ENCODE results near the gene LSAMP. TPM values are rescaled to one million over a fixed set of nuclear protein-coding genes. Genes with fewer than 3 reads are reported as not detected.

LSAMP gene
- total and polyA plus RNA-seq, 3 donors from 2014 or later, result 3.1 to 10.3 (median 9.1) TPM

DNA sequence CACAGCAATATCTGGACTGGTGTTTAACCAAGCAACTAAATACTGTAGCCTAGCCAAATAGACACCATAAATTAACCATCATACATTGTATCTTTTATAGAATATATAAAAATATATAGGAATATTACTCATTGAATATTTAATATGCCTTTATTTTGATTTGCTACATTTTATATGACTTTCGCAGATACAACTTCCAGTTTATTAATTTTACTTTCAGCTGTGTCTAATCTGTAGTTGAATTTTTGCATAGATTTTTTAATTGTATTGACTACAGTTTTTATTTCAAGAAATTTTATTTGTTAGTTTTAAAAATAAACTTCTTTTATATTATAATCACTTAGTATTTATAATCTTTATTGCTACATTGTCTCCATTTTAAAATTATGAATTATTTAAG lies 299.7 kb downstream of the LSAMP start:
- Histone ChIP-seq H3K4me1 (no peaks in the 10 kb centered on the region), H3K36me3 (ENCODE audit: low read depth, missing control alignments) (no peaks in the 10 kb centered on the region), H3K9me3 (no peaks in the 10 kb centered on the region), H3K4me3 (no peak overlapping the region), H3K27ac (no peak overlapping the region), H3K27me3 (no peaks in the 10 kb centered on the region)
- intact Hi-C loops (cut with DNase I; ENCODE audit: low total_unique reads), result no loop called here
- DNase-seq, result no peak
- no peak for TF ChIP-seq POLR2A (IDR thresholded peaks at IDR 0.05)
- TF ChIP-seq, protein P1, sequence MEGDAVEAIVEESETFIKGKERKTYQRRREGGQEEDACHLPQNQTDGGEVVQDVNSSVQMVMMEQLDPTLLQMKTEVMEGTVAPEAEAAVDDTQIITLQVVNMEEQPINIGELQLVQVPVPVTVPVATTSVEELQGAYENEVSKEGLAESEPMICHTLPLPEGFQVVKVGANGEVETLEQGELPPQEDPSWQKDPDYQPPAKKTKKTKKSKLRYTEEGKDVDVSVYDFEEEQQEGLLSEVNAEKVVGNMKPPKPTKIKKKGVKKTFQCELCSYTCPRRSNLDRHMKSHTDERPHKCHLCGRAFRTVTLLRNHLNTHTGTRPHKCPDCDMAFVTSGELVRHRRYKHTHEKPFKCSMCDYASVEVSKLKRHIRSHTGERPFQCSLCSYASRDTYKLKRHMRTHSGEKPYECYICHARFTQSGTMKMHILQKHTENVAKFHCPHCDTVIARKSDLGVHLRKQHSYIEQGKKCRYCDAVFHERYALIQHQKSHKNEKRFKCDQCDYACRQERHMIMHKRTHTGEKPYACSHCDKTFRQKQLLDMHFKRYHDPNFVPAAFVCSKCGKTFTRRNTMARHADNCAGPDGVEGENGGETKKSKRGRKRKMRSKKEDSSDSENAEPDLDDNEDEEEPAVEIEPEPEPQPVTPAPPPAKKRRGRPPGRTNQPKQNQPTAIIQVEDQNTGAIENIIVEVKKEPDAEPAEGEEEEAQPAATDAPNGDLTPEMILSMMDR (IDR thresholded peaks at IDR 0.05), result no peak
- 91 to 94% methylated on average over 1 of the region's 1 CpG for WGBS, 2 donors

- no peak overlapping the region for H3K4me3 ChIP-seq
- intact Hi-C loops (cut with DNase I; ENCODE audit: low total_unique reads), result no loop called here
- DNase-seq, result no peak
- TF ChIP-seq, protein P1 (IDR thresholded peaks at IDR 0.05), result no peak
- TF ChIP-seq POLR2A (IDR thresholded peaks at IDR 0.05), result no peak
- WGBS, 2 donors, result 93% methylated on average over 4 of the region's 4 CpGs
- H3K4me1 ChIP-seq, result no peaks in the 10 kb centered on the region
- no peaks in the 10 kb centered on the region for H3K36me3 ChIP-seq (ENCODE audit: low read depth, missing control alignments)
- H3K27me3 ChIP-seq, result no peaks in the 10 kb centered on the region
- no peaks in the 10 kb centered on the region for H3K9me3 ChIP-seq
- H3K27ac ChIP-seq, result no peak overlapping the region
Observed at GRCh38 chr3:116141724-116142123, 303.6 kb downstream of the LSAMP start.

- H3K36me3 ChIP-seq (ENCODE audit: low read depth, missing control alignments), result no peaks in the 10 kb centered on the region
- no peak for TF ChIP-seq POLR2A (IDR thresholded peaks at IDR 0.05)
- TF ChIP-seq, protein P1 (IDR thresholded peaks at IDR 0.05), result peak; percentile 48 to 91 (median 81)
- intact Hi-C loops (cut with DNase I; ENCODE audit: low total_unique reads), result no loop called here
- no peak overlapping the region for H3K27ac ChIP-seq
- H3K4me1 ChIP-seq, result no peaks in the 10 kb centered on the region
- 50 to 56% methylated on average over 5 of the region's 5 CpGs for WGBS, 2 donors
- no peaks in the 10 kb centered on the region for H3K27me3 ChIP-seq
- H3K9me3 ChIP-seq, result no peaks in the 10 kb centered on the region
- DNase-seq, result no peak
- H3K4me3 ChIP-seq, result no peak overlapping the region
Observed at GRCh38 chr3:116140100-116140689, 305.1 kb downstream of the LSAMP start.

DNA sequence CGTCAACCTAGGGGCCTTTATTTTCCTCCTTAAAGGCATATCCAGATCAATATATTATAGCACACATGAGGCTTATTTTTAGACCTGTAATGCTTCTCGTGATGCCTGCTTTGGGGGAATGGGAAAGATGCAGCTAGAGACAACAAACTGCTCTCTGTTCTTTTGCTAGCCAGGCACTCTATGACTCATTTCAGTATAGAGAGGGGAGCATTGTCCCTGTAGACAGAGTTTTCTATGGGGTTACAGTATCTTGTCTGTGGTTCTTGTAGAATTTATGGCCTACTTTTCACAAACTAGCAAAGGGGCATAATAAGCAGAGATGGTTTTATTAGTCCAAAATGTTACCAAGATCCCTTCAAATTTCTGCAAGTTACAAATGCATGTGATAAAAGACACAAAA lies 305.6 kb downstream of the LSAMP start:
- Histone ChIP-seq H3K27me3 (no peaks in the 10 kb centered on the region), H3K27ac (no peak overlapping the region), H3K9me3 (no peaks in the 10 kb centered on the region), H3K4me3 (no peak overlapping the region), H3K4me1 (no peaks in the 10 kb centered on the region), H3K36me3 (ENCODE audit: low read depth, missing control alignments) (no peaks in the 10 kb centered on the region)
- 75 to 88% methylated on average over 2 of the region's 2 CpGs for WGBS, 2 donors
- TF ChIP-seq POLR2A (IDR thresholded peaks at IDR 0.05), result no peak
- TF ChIP-seq, protein P1 (IDR thresholded peaks at IDR 0.05), result no peak
- intact Hi-C loops (cut with DNase I; ENCODE audit: low total_unique reads), result no loop called here
- no peak for DNase-seq

- Histone ChIP-seq H3K36me3 (ENCODE audit: low read depth, missing control alignments) (no peaks in the 10 kb centered on the region), H3K27me3 (no peaks in the 10 kb centered on the region), H3K9me3 (no peaks in the 10 kb centered on the region), H3K4me1 (no peaks in the 10 kb centered on the region), H3K27ac (no peak overlapping the region), H3K4me3 (no peak overlapping the region)
- no peak for DNase-seq
- intact Hi-C loops (cut with DNase I; ENCODE audit: low total_unique reads), result no loop called here
- TF ChIP-seq, protein P1 (IDR thresholded peaks at IDR 0.05), result no peak
- TF ChIP-seq POLR2A (IDR thresholded peaks at IDR 0.05), result no peak
- WGBS, 2 donors, result 72 to 74% methylated on average over 4 of the region's 4 CpGs
Observed at GRCh38 chr3:116135457-116136085, 309.7 kb downstream of the LSAMP start.
